Colonic mucosa (tissue), 4 donors: Measurements from ENCODE around the gene CELSR1. TPM values are rescaled to one million over a fixed set of nuclear protein-coding genes. Genes with fewer than 3 reads are reported as not detected.

Experiments
- DNase-seq: peaks from one replicate; pipeline ENCODE4 v3.0.0-alpha.2; 2020
- H3K27ac ChIP-seq: fragments of 200-600 bp; one replicate; pipeline ENCODE4 v1.8.0; 2021
- H3K27me3 ChIP-seq: fragments of 200-600 bp; one replicate; pipeline ENCODE4 v1.8.0; 2021
- H3K36me3 ChIP-seq: fragments of 200-600 bp; one replicate; pipeline ENCODE4 v1.8.0; 2021
- H3K4me1 ChIP-seq: fragments of 200-600 bp; one replicate; pipeline ENCODE4 v1.8.0; 2021; ENCODE audit warnings: mild to moderate bottlenecking
- H3K4me3 ChIP-seq: fragments of 200-600 bp; one replicate; pipeline ENCODE4 v1.8.0; 2021
- H3K9ac ChIP-seq, 2 donors: one replicate each; pipeline ENCODE4 v1.7.0; 2013; ENCODE audit warnings: control low read depth in 2 of 2, low read depth in 2 of 2, low read length in 2 of 2
- H3K9me3 ChIP-seq: fragments of 200-600 bp; one replicate; pipeline ENCODE4 v1.8.0; 2021
- CTCF ChIP-seq: fragments of 200-600 bp; IDR thresholded peaks from one replicate; pipeline ENCODE4 v1.8.0; 2022; ENCODE audit warnings: antibody characterized with exemption, mild to moderate bottlenecking
- intact Hi-C: fragments of 100-400 bp; cut with DNase I; formaldehyde crosslinking; loops from one replicate; pipeline ENCODE4 v1.14.1; 2022
- total RNA-seq, 2 donors: library from RNA; stranded (reverse); fragmentation: NEBNext Ultra II Directional in 1 of 2; extraction: Animal tissue kit (Norgen Biotek cat#: 25700) in 1 of 2; gene quantifications; one replicate each; pipeline ENCODE4 v1.2.1, GENCODE V29; 2021
- donor health status: healthy.
- donor health status: DM: no; HTN: no; CAD: no.
- donor health status: DM: no; HTN: no; CAD: no.

CELSR1 gene
- total RNA-seq, 2 donors from 2014 or later: 2.7 to 7.8 TPM

- no peak for TF ChIP-seq CTCF
- Histone ChIP-seq H3K4me3 (no peak overlapping the region), H3K9ac (no peak overlapping the region), H3K4me1 (no peaks in the 10 kb centered on the region), H3K27ac (no peak overlapping the region), H3K36me3 (peaks cover 2% of the 10 kb centered on the region), H3K27me3 (no peaks in the 10 kb centered on the region), H3K9me3 (no peaks in the 10 kb centered on the region)
- DNase-seq: no peak
- intact Hi-C loops: no loop called here
These were observed 184.6 kb downstream of the CELSR1 start for GRCh38 chr22:46352691-46353386.

GRCh38 chr22:46352276-46352675, 185.1 kb downstream of the CELSR1 start:
- H3K27ac ChIP-seq: no peak overlapping the region

GRCh38 chr22:46351767-46352166, 185.7 kb downstream of the CELSR1 start:
- Histone ChIP-seq H3K9ac (no peak overlapping the region), H3K36me3 (peaks cover 6% of the 10 kb centered on the region), H3K27ac (no peak overlapping the region), H3K27me3 (no peaks in the 10 kb centered on the region), H3K4me1 (no peaks in the 10 kb centered on the region), H3K9me3 (no peaks in the 10 kb centered on the region), H3K4me3 (no peak overlapping the region)
- TF ChIP-seq CTCF: no peak
- DNase-seq: no peak
- intact Hi-C loops: no loop called here

More at GRCh38 chr22:46352276-46352675, 185.1 kb downstream of the CELSR1 start:
- peaks cover 5% of the 10 kb centered on the region for H3K36me3 ChIP-seq
- H3K9me3 ChIP-seq: no peaks in the 10 kb centered on the region
- no peaks in the 10 kb centered on the region for H3K4me1 ChIP-seq
- intact Hi-C loops: no loop called here
- DNase-seq: no peak
- H3K27me3 ChIP-seq: no peaks in the 10 kb centered on the region
- H3K4me3 ChIP-seq: no peak overlapping the region
- no peak for TF ChIP-seq CTCF
- H3K9ac ChIP-seq: no peak overlapping the region

GRCh38 chr22:46351131-46351735, 186.2 kb downstream of the CELSR1 start:
- no peak for TF ChIP-seq CTCF
- intact Hi-C loops: no loop called here
- H3K9ac ChIP-seq: no peak overlapping the region
- no peak overlapping the region for H3K4me3 ChIP-seq
- no peak for DNase-seq
- no peaks in the 10 kb centered on the region for H3K4me1 ChIP-seq
- peaks cover 9% of the 10 kb centered on the region for H3K36me3 ChIP-seq
- no peaks in the 10 kb centered on the region for H3K27me3 ChIP-seq
- no peak overlapping the region for H3K27ac ChIP-seq
- no peaks in the 10 kb centered on the region for H3K9me3 ChIP-seq

- no peak overlapping the region for H3K9ac ChIP-seq
- H3K27me3 ChIP-seq: no peaks in the 10 kb centered on the region
- H3K27ac ChIP-seq: no peak overlapping the region
- H3K9me3 ChIP-seq: no peaks in the 10 kb centered on the region
- no peak for DNase-seq
- intact Hi-C loops: no loop called here
- no peaks in the 10 kb centered on the region for H3K4me1 ChIP-seq
- no peak overlapping the region for H3K4me3 ChIP-seq
- no peak for TF ChIP-seq CTCF
- peaks cover 9% of the 10 kb centered on the region for H3K36me3 ChIP-seq
These were observed 186.8 kb downstream of the CELSR1 start for GRCh38 chr22:46350646-46351045.
